ENCODE data around the gene ERBB4. TPM values are rescaled to one million over a fixed set of nuclear protein-coding genes. Genes with fewer than 3 reads are reported as not detected.
"Not testable (repeated sequence)": the region's sequence is repeated elsewhere in the genome, so short reads cannot be mapped to it uniquely, and the experiment has no call there.

Gene ERBB4
- polyA plus RNA-seq, 2 of the 4 experiments (the other 2 are of a cell fraction) = not detected

DNA sequence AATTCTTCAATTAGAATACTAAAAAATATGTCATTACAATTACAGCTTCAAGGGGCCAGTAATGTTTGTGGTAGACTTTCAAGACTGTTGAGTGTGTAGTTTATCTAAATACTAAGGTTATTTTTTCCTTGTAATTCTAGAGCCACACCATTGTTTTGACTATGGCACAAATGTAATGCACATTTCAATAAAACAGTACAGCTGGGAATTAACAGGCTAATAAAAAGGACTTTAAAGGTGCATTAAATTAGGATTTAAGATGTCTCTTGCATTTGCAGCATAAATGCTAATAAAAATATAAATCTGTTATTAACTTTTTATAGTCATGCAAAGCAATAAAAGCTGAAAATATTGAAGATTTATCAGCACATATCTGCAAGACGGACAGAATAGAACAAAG is 344.8 kb downstream of the ERBB4 start (continued):
- TF ChIP-seq CBX8 (IDR thresholded peaks at IDR 0.05) = no peak
- TF ChIP-seq, protein P1, sequence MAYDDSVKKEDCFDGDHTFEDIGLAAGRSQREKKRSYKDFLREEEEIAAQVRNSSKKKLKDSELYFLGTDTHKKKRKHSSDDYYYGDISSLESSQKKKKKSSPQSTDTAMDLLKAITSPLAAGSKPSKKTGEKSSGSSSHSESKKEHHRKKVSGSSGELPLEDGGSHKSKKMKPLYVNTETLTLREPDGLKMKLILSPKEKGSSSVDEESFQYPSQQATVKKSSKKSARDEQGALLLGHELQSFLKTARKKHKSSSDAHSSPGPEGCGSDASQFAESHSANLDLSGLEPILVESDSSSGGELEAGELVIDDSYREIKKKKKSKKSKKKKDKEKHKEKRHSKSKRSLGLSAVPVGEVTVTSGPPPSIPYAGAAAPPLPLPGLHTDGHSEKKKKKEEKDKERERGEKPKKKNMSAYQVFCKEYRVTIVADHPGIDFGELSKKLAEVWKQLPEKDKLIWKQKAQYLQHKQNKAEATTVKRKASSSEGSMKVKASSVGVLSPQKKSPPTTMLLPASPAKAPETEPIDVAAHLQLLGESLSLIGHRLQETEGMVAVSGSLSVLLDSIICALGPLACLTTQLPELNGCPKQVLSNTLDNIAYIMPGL (CRISPR knock-in tag; IDR thresholded peaks at IDR 0.05; ENCODE audit: borderline replicate concordance) = no peak
- no peak for TF ChIP-seq POLR2A (IDR thresholded peaks at IDR 0.05; ENCODE audit: low read length)
- no peak for TF ChIP-seq SREBF2 (IDR thresholded peaks at IDR 0.05)
- TF ChIP-seq HOXA7 (CRISPR knock-in tag; IDR thresholded peaks at IDR 0.05) = no peak

DNA sequence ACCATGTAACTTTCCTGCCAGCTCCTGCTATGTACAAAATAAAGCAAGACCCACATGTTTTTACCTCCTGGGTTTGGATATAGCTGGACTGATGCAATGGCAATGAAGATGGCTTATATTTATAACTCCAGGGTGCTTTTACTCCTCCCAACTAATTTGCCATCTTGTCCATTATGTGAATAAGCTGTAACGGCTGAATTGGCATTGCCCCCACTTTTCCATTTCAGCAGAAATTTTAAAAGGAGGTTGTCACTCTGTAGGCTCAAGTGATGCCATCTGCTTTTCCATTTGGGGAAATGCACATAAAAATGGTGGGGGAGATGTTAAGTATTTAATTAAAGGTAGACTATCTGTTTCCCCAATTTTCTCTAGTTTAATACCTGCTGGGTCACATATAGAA is 345.5 kb downstream of the ERBB4 start:
- Histone ChIP-seq H3K9me3 (0 out of 3 replicates have a peak, but pooled peaks cover 3% of the 10 kb centered on the region), H3K4me1 (no peaks in the 10 kb centered on the region), H3K4me2 (no peak overlapping the region), H3K27ac (no peak overlapping the region), H3K4me3 (no peak overlapping the region)
- WGBS (ENCODE audit: missing lambda C conversion rate) = 19% methylated on average over 1 of the region's 1 CpG
- TF ChIP-seq ZC3H11A (IDR thresholded peaks at IDR 0.05) (no peak), RARB (CRISPR knock-in tag; IDR thresholded peaks at IDR 0.05) (no peak), SMC3 (IDR thresholded peaks at IDR 0.05) (no peak)
- DNase-seq (ENCODE audit: low read depth in 1 of 2, low spot score in 1 of 2) (no peak), ATAC-seq (no peak), FAIRE-seq (no peak)
- ChIA-PET POLR2A (no interaction called here), CTCF (no interaction called here)

DNA sequence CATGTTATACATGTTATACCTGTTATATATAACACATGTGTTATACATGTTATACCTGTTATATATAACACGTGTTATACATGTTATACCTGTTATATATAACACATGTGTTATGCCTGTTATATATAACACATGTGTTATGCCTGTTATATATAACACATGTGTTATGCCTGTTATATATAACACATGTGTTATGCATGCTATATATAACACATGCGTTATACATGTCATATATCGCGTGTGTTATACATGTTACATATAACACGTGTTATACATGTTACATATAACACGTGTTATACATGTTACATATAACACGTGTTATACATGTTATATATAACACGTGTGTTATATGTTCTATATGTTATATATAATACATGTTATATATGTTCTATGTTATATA is 347.2 kb downstream of the ERBB4 start:
- H3K27ac ChIP-seq; POLR2A ChIA-PET; H3K9me3 ChIP-seq; CTCF ChIA-PET; FAIRE-seq; H3K4me3 ChIP-seq; H3K4me1 ChIP-seq; ATAC-seq; DNase-seq (ENCODE audit: low read depth in 1 of 2, low spot score in 1 of 2); H3K4me2 ChIP-seq: not testable (repeated sequence)
- WGBS (ENCODE audit: missing lambda C conversion rate) = 35% methylated on average over 8 of the region's 8 CpGs

DNA sequence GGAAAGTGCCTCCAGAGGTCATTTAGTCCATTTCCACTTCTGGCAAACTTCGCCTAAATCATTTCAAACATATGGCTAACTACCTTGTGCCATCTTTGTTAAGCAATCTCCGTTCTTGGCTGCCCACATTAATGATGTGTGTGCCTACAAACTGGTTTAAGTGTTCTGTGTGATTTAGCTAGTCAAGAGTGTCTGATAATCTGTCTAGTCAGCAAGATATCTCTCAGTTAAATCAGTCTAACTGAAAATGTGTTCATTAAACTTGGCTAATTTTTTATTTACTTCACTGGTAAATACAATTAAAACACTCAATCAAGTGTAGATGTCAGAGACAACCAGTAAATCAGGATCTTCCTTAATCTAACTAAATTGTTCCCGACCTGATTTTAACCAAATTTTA is 352.4 kb downstream of the ERBB4 start:
- H3K4me1 ChIP-seq = no peaks in the 10 kb centered on the region
- no peak for ATAC-seq
- ChIA-PET CTCF (no interaction called here), POLR2A (no interaction called here)
- DNase-seq (ENCODE audit: low read depth in 1 of 2, low spot score in 1 of 2) = no peak
- TF ChIP-seq MAFK (IDR thresholded peaks at IDR 0.05; ENCODE audit: partially characterized antibody) (peak; percentile 92), PHF8 (IDR thresholded peaks at IDR 0.05; ENCODE audit: borderline replicate concordance, low read depth) (no peak)
- no peak overlapping the region for H3K27ac ChIP-seq
- WGBS (ENCODE audit: missing lambda C conversion rate) = 13% methylated on average over 3 of the region's 3 CpGs
- H3K4me3 ChIP-seq = no peak overlapping the region
- H3K4me2 ChIP-seq = no peak overlapping the region
- FAIRE-seq = no peak
- H3K9me3 ChIP-seq = 0 out of 3 replicates have a peak, but pooled peaks cover 2% of the 10 kb centered on the region

DNA sequence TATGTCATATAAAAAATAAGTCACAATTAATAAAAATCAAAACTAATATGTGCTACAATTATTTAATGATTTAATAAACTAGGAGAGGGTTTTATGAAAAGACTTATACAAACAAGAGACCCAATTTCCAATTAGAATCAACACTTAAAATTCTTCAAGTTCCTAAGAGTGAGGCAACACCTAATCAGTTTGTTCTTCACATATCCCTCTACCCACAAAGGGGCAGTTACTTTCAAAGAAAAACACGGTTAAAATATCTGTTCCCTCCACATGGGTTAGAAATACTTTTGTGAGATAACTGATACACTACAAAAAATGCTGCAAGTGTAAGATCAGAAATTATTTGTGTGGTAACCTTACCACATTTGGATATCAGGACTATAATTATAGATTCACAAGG is 357.0 kb downstream of the ERBB4 start:
- no peak for TF ChIP-seq PHF8 (IDR thresholded peaks at IDR 0.05; ENCODE audit: borderline replicate concordance, low read depth)
- TF ChIP-seq RFX5 (IDR thresholded peaks at IDR 0.05) = no peak
- no peak for TF ChIP-seq JUN (IDR thresholded peaks at IDR 0.05)
- TF ChIP-seq ESRRA (IDR thresholded peaks at IDR 0.05; ENCODE audit: borderline replicate concordance, low read length) = no peak
- TF ChIP-seq FOXS1 (CRISPR knock-in tag; IDR thresholded peaks at IDR 0.05) = no peak
- TF ChIP-seq POLR2A (IDR thresholded peaks at IDR 0.05; ENCODE audit: low read length) = no peak
- TF ChIP-seq, protein P2, sequence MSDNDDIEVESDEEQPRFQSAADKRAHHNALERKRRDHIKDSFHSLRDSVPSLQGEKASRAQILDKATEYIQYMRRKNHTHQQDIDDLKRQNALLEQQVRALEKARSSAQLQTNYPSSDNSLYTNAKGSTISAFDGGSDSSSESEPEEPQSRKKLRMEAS (IDR thresholded peaks at IDR 0.05) = no peak
- TF ChIP-seq EP300 (IDR thresholded peaks at IDR 0.05) = no peak
- no peak for TF ChIP-seq RARB (CRISPR knock-in tag; IDR thresholded peaks at IDR 0.05)
- TF ChIP-seq EHMT2 (IDR thresholded peaks at IDR 0.05; ENCODE audit: low read depth) = no peak
- TF ChIP-seq BHLHE40 (IDR thresholded peaks at IDR 0.05; ENCODE audit: low read depth, low read length) = no peak
- TF ChIP-seq, protein P1 (CRISPR knock-in tag; IDR thresholded peaks at IDR 0.05; ENCODE audit: borderline replicate concordance) = no peak
- TF ChIP-seq EHF (CRISPR knock-in tag; IDR thresholded peaks at IDR 0.05) = no peak
- TF ChIP-seq HDAC2 (IDR thresholded peaks at IDR 0.05) = no peak
- no peak for TF ChIP-seq HEYL (CRISPR knock-in tag; IDR thresholded peaks at IDR 0.05)
- TF ChIP-seq MAFK (IDR thresholded peaks at IDR 0.05; ENCODE audit: partially characterized antibody) = no peak
- TF ChIP-seq NFE2L2 (conservative IDR thresholded peaks at IDR 0.05; ENCODE audit: low read length) = no peak
- no peak for TF ChIP-seq GATA3 (IDR thresholded peaks at IDR 0.05; ENCODE audit: borderline replicate concordance)
- H3K9me3 ChIP-seq = no peaks in the 10 kb centered on the region
- ATAC-seq = no peak
- CTCF ChIA-PET = no interaction called here
- no peak overlapping the region for H3K4me2 ChIP-seq
- no peak for FAIRE-seq
- no peak overlapping the region for H3K4me3 ChIP-seq
- no peak for DNase-seq (ENCODE audit: low read depth in 1 of 2, low spot score in 1 of 2)
- no peaks in the 10 kb centered on the region for H3K4me1 ChIP-seq
- WGBS (ENCODE audit: missing lambda C conversion rate) = 15% methylated on average over 1 of the region's 1 CpG
- POLR2A ChIA-PET = no interaction called here
- H3K27ac ChIP-seq = no peak overlapping the region
